HepG2 (cell line): ENCODE data around the gene KIF24.

ENCODE experiments used
- ADNP ChIP-seq: sonication (generic); formaldehyde crosslinking; IDR thresholded peaks from 2 replicates; pipeline ENCODE4 v1.4.0; 2020; ENCODE audit warnings: missing genetic modification reagents
- CREB1 ChIP-seq, 2 experiments: fragments of 450-650 bp in 1 of 2; IDR thresholded peaks; 2 replicates each; pipeline ENCODE4 v1.6.1; 2016 to 2017; ENCODE audit warnings: control low read depth in 1 of 2, mild to moderate bottlenecking in 1 of 2, missing compliant biosample characterization in 1 of 2, missing genetic modification characterization in 1 of 2
- GMEB1 ChIP-seq: sonication (generic); formaldehyde crosslinking; IDR thresholded peaks from 2 replicates; pipeline ENCODE4 v1.5.1; 2020; ENCODE audit warnings: missing genetic modification reagents, mild to moderate bottlenecking, borderline replicate concordance
- MLXIP ChIP-seq: sonication (generic); formaldehyde crosslinking; IDR thresholded peaks from 2 replicates; pipeline ENCODE4 v1.9.0; 2021; ENCODE audit warnings: missing genetic modification reagents, borderline replicate concordance
- POLR2AphosphoS5 ChIP-seq: IDR thresholded peaks from 2 replicates; pipeline ENCODE4 v1.6.1; 2012; ENCODE audit warnings: low read depth, low read length
- PRMT3 ChIP-seq: sonication (generic); formaldehyde crosslinking; IDR thresholded peaks from 2 replicates; pipeline ENCODE4 v1.8.1; 2022; ENCODE audit warnings: low read depth, mild to moderate bottlenecking, moderate library complexity, missing genetic modification reagents, borderline replicate concordance
- PTBP1 ChIP-seq: fragments of 200-400 bp; formaldehyde crosslinking; IDR thresholded peaks from 2 replicates; pipeline ENCODE4 v1.6.1; 2018; ENCODE audit warnings: low read length, low read depth; ENCODE audit not compliant: poor library complexity, severe bottlenecking
- RAD21 ChIP-seq: fragments of 450-650 bp; formaldehyde crosslinking; IDR thresholded peaks from 2 replicates; pipeline ENCODE4 v1.5.0; 2020; ENCODE audit warnings: mild to moderate bottlenecking
- SMARCC2 ChIP-seq: fragments of 450-650 bp; IDR thresholded peaks from 2 replicates; pipeline ENCODE4 v1.6.1; 2017; ENCODE audit warnings: antibody characterized with exemption, mild to moderate bottlenecking
- ZBTB42 ChIP-seq: sonication (generic); formaldehyde crosslinking; IDR thresholded peaks from 2 replicates; pipeline ENCODE4 v1.5.0; 2020; ENCODE audit warnings: mild to moderate bottlenecking, missing genetic modification reagents
- ZNF18 ChIP-seq: sonication (generic); formaldehyde crosslinking; IDR thresholded peaks from 2 replicates; pipeline ENCODE4 v1.8.0; 2022; ENCODE audit warnings: mild to moderate bottlenecking, missing genetic modification reagents; ENCODE audit not compliant: insufficient replicate concordance
- ZNF317 ChIP-seq: sonication (generic); formaldehyde crosslinking; IDR thresholded peaks from 2 replicates; pipeline ENCODE4 v1.5.0; 2020; ENCODE audit warnings: mild to moderate bottlenecking, missing genetic modification reagents

- TF ChIP-seq POLR2AphosphoS5 (no peak), ZNF317 (no peak), ZNF18 (CRISPR knock-in tag) (no peak), RAD21 (CRISPR knock-in tag) (no peak), MLXIP (CRISPR knock-in tag) (no peak), ADNP (CRISPR knock-in tag) (no peak), CREB1 (IDR thresholded peaks at IDR 0.05) (no peak), CREB1 (CRISPR knock-in tag; IDR thresholded peaks at IDR 0.05) (no peak), ZBTB42 (no peak), PTBP1 (no peak), SMARCC2 (no peak), PRMT3 (no peak), GMEB1 (CRISPR knock-in tag) (no peak)
These were observed 44.7 kb upstream of the KIF24 start for GRCh38 chr9:34373749-34374148.
